ENCODE data around the gene ANKRD11. TPM values are rescaled to one million over a fixed set of nuclear protein-coding genes. Genes with fewer than 3 reads are reported as not detected.

ANKRD11 gene
- total RNA-seq, 1 experiment from 2014 or later, result 266 TPM

- no peak overlapping the region for H3K9ac ChIP-seq (ENCODE audit: low read length)
- H2AFZ ChIP-seq (ENCODE audit: low read depth, low read length, poor library complexity, severe bottlenecking), result no peak overlapping the region
- H3K4me1 ChIP-seq (ENCODE audit: control insufficient read depth in 1 of 2, insufficient read depth in 2 of 2, low read length in 2 of 2), result no peaks in the 10 kb centered on the region
- H3K4me2 ChIP-seq (ENCODE audit: low read length), result no peak overlapping the region
- DNase-seq (ENCODE audit: low read depth, low spot score) (no peak), ATAC-seq (no peak)
- H3K36me3 ChIP-seq (ENCODE audit: control insufficient read depth in 1 of 2, insufficient read depth in 2 of 2, low read length in 2 of 2), result peaks cover 58 to 72% of the 10 kb centered on the region in 2 experiments
- peaks cover 4% of the 10 kb centered on the region; the same call in 1 of the 2 replicates for H4K20me1 ChIP-seq (ENCODE audit: insufficient read depth)
- H3K79me2 ChIP-seq (ENCODE audit: insufficient read depth, low read length), result peaks cover 62% of the 10 kb centered on the region
- H3K9me2 ChIP-seq (ENCODE audit: insufficient read depth), result no peaks in the 10 kb centered on the region
- H3K9me3 ChIP-seq (ENCODE audit: control insufficient read depth in 1 of 2, insufficient read depth in 1 of 2, low read depth in 1 of 2, low read length in 2 of 2), result no peaks in the 10 kb centered on the region
- ChIA-PET POLR2A (no interaction called here), RAD21 (ENCODE audit: low non-redundant PET in 1 of 2, low total read pairs in 2 of 2, uncharacterized antibody in 2 of 2, unreplicated experiment in 2 of 2) (no interaction called here), CTCF (no interaction called here)
- no peak overlapping the region for H3K27ac ChIP-seq (ENCODE audit: low read depth, low read length)
- TF ChIP-seq YY1 (IDR thresholded peaks at IDR 0.05; ENCODE audit: extremely low read depth, insufficient replicate concordance, low read depth, low read length), result no peak
- TF ChIP-seq REST (IDR thresholded peaks at IDR 0.05; ENCODE audit: low read depth), result no peak
- no peak for TF ChIP-seq CEBPB (IDR thresholded peaks at IDR 0.05; ENCODE audit: low read depth)
- no peak for TF ChIP-seq POLR2A (IDR thresholded peaks at IDR 0.05; ENCODE audit: borderline replicate concordance, extremely low read depth, insufficient read depth, insufficient read length)
- no peak for TF ChIP-seq ELF1 (IDR thresholded peaks at IDR 0.05; ENCODE audit: borderline replicate concordance, low read depth)
- no peak for TF ChIP-seq ATF3 (IDR thresholded peaks at IDR 0.05)
- no peak for TF ChIP-seq JUND (IDR thresholded peaks at IDR 0.05)
- TF ChIP-seq RAD21 (IDR thresholded peaks at IDR 0.05; ENCODE audit: low read depth), result no peak
- TF ChIP-seq ZFX (IDR thresholded peaks at IDR 0.05), result no peak
- no peak for TF ChIP-seq CBX3 (IDR thresholded peaks at IDR 0.05; ENCODE audit: low read depth)
- no peak for TF ChIP-seq FOSL1 (IDR thresholded peaks at IDR 0.05; ENCODE audit: low read depth)
- no peak for TF ChIP-seq POLR2AphosphoS5 (IDR thresholded peaks at IDR 0.05; ENCODE audit: low read depth, low read length)
- no peak for TF ChIP-seq MAX (IDR thresholded peaks at IDR 0.05)
- no peak for TF ChIP-seq EZH2 (IDR thresholded peaks at IDR 0.05)
- TF ChIP-seq EGR1 (IDR thresholded peaks at IDR 0.05; ENCODE audit: low read depth), result no peak
- intact Hi-C loops (cut with micrococcal nuclease), result no loop called here
- BruUV-seq (replicated peaks), result no TSS peak
- no peak overlapping the region for H3K4me3 ChIP-seq (replicated peaks in 1 of 2; ENCODE audit: low read depth in 1 of 2, low read length in 2 of 2)
- H3K27me3 ChIP-seq (ENCODE audit: insufficient read depth, low read length), result no peaks in the 10 kb centered on the region
Measured at GRCh38 chr16:89523680-89524344, 33.5 kb upstream of the ANKRD11 start.

All from HCT116 (cell line).